SK-N-SH (cell line): ENCODE measurements around the gene LHPP. TPM values are rescaled to one million over a fixed set of nuclear protein-coding genes. Genes with fewer than 3 reads are reported as not detected.
"Not testable (repeated sequence)": the region's sequence is repeated elsewhere in the genome, so short reads cannot be mapped to it uniquely, and the experiment has no call there.

Experiments
- CTCF ChIA-PET: fragments of 300-600, 350-600 bp; formaldehyde crosslinking; extraction: SDS; loops from one replicate; lab custom pipeline; 2021; lab: Yijun Ruan, JAX
- POLR2A ChIA-PET: fragments of 350-600 bp; sonication (Branson Sonifier 250); formaldehyde crosslinking; extraction: SDS; loops from one replicate; lab custom pipeline; 2020; ENCODE audit warnings: antibody characterized with exemption, inconsistent platforms; lab: Yijun Ruan, JAX
- DNase-seq: peaks from one replicate; pipeline ENCODE4 v3.0.0; 2012
- H2AFZ ChIP-seq: fragments of 200-600 bp; sonication (generic); 2 replicates; pipeline ENCODE4 v1.8.1; 2016; ENCODE audit warnings: antibody characterized with exemption, mild to moderate bottlenecking, low read depth
- H3F3A ChIP-seq: fragments of 200-600 bp; sonication (generic); replicated peaks from 2 replicates; pipeline ENCODE3; 2016; ENCODE audit warnings: antibody characterized with exemption, mild to moderate bottlenecking; ENCODE audit not compliant: insufficient read depth
- H3K27ac ChIP-seq, 2 experiments: fragments of 200-500 bp in 1 of 2; fragments of 200-600 bp in 1 of 2; sonication (Bioruptor generic) in 1 of 2; sonication (generic), shearing (Covaris generic) in 1 of 2; 2 replicates each; pipeline versions ENCODE4 v1.5.1 to v1.6.1; 2014 to 2016; ENCODE audit warnings: low read depth in 2 of 2, inconsistent platforms in 1 of 2, low read length in 1 of 2, mild to moderate bottlenecking in 1 of 2, mixed read lengths in 1 of 2
- H3K27me3 ChIP-seq: fragments of 200-600 bp; sonication (generic), shearing (Covaris generic); 2 replicates; pipeline ENCODE4 v1.6.1; 2016; ENCODE audit warnings: mixed run types; ENCODE audit not compliant: insufficient read depth
- H3K36me3 ChIP-seq, 2 experiments: fragments of 200-500 bp in 1 of 2; fragments of 200-600 bp in 1 of 2; sonication (Bioruptor generic) in 1 of 2; sonication (generic) in 1 of 2; replicated peaks in 1 of 2; 2 replicates each; pipeline versions ENCODE3 to v1.5.1; 2014 to 2016; ENCODE audit warnings: low read length in 1 of 2, mild to moderate bottlenecking in 1 of 2; ENCODE audit not compliant: insufficient read depth in 2 of 2, control insufficient read depth in 1 of 2
- H3K4me1 ChIP-seq, 2 experiments: fragments of 200-500 bp in 1 of 2; fragments of 200-600 bp in 1 of 2; sonication (Bioruptor generic) in 1 of 2; sonication (generic), shearing (Covaris generic) in 1 of 2; 2 replicates each; pipeline versions ENCODE4 v1.5.1 to v1.6.1; 2014 to 2016; ENCODE audit warnings: low read depth in 1 of 2, low read length in 1 of 2, mixed run types in 1 of 2; ENCODE audit not compliant: insufficient read depth in 2 of 2, control insufficient read depth in 1 of 2
- H3K4me2 ChIP-seq: fragments of 200-600 bp; sonication (generic), shearing (Covaris generic); 2 replicates; pipeline ENCODE4 v1.6.1; 2017; ENCODE audit warnings: mixed run types
- H3K4me3 ChIP-seq, 2 experiments: fragments of 200-500 bp in 1 of 2; fragments of 200-600 bp in 1 of 2; sonication (Bioruptor generic) in 1 of 2; sonication (generic), shearing (Covaris generic) in 1 of 2; 2 replicates each; pipeline versions ENCODE4 v1.5.1 to v1.8.1; 2014 to 2016; ENCODE audit warnings: low read depth in 2 of 2, inconsistent platforms in 1 of 2, low read length in 1 of 2, mild to moderate bottlenecking in 1 of 2, mixed read lengths in 1 of 2, moderate library complexity in 1 of 2
- H3K79me2 ChIP-seq: fragments of 200-600 bp; sonication (generic); 2 replicates; pipeline ENCODE4 v1.8.1; 2017; ENCODE audit warnings: mild to moderate bottlenecking; ENCODE audit not compliant: insufficient read depth
- H3K9ac ChIP-seq: fragments of 200-600 bp; sonication (generic); 2 replicates; pipeline ENCODE4 v1.6.1; 2017; ENCODE audit warnings: mixed run types
- H3K9me2 ChIP-seq: fragments of 200-600 bp; sonication (generic); 2 replicates; pipeline ENCODE4 v1.6.1; 2017; ENCODE audit warnings: mixed run types
- H3K9me3 ChIP-seq: fragments of 200-600 bp; sonication (generic); 2 replicates; pipeline ENCODE4 v1.6.1; 2017; ENCODE audit warnings: mixed run types, mild to moderate bottlenecking, moderate library complexity
- H4K20me1 ChIP-seq: fragments of 200-600 bp; sonication (generic); 2 replicates; pipeline ENCODE4 v1.6.1; 2017; ENCODE audit warnings: mild to moderate bottlenecking, mixed run types; ENCODE audit not compliant: insufficient read depth
- CHD2 ChIP-seq: fragments of 150-350 bp; IDR thresholded peaks from 2 replicates; pipeline ENCODE4 v1.6.1; 2018; ENCODE audit warnings: low read length; ENCODE audit not compliant: partially characterized antibody
- EP300 ChIP-seq, 2 experiments: IDR thresholded peaks; 2 replicates each; pipeline versions ENCODE4 v1.4.0 to v1.6.1; 2012; ENCODE audit warnings: borderline replicate concordance in 1 of 2, low read depth in 1 of 2, low read length in 1 of 2
- FOXJ3 ChIP-seq: sonication (generic); formaldehyde crosslinking; IDR thresholded peaks from 2 replicates; pipeline ENCODE4 v1.5.1; 2020; ENCODE audit warnings: mild to moderate bottlenecking, missing genetic modification reagents
- MEF2A ChIP-seq: IDR thresholded peaks from 2 replicates; pipeline ENCODE4 v1.4.0; 2012; ENCODE audit warnings: low read depth, borderline replicate concordance
- RCOR1 ChIP-seq: fragments of 150-350 bp; IDR thresholded peaks from 2 replicates; pipeline ENCODE4 v1.6.1; 2017; ENCODE audit warnings: antibody characterized with exemption, low read length
- TCF12 ChIP-seq: IDR thresholded peaks from 2 replicates; pipeline ENCODE4 v1.4.0; 2012
- TEAD4 ChIP-seq: IDR thresholded peaks from 2 replicates; pipeline ENCODE4 v1.4.0; 2012; ENCODE audit warnings: mild to moderate bottlenecking, borderline replicate concordance; ENCODE audit not compliant: insufficient read depth
- YY1 ChIP-seq: IDR thresholded peaks from 2 replicates; pipeline ENCODE4 v1.4.0; 2012; ENCODE audit warnings: low read depth, mild to moderate bottlenecking
- WGBS: methylation state at CpG from one replicate; pipeline ENCODE4 v1.1.6; 2017; ENCODE audit warnings: low lambda C conversion rate; 5-methylcytosine and 5-hydroxymethylcytosine counted together
- polyA plus RNA-seq, 3 experiments: library from polyadenylated mRNA; depleted of rRNA; stranded (reverse); fragments of >200 nt; gene quantifications; 2 replicates each; pipeline ENCODE4 v1.2.3, GENCODE V29; 2012
- TF ChIP-seq, protein P1 (sequence below): fragments of 150-350 bp; IDR thresholded peaks from 2 replicates; pipeline ENCODE4 v1.6.1; 2016; ENCODE audit warnings: mild to moderate bottlenecking, low read depth, low read length
- TF ChIP-seq, protein P2 (sequence below): IDR thresholded peaks from 2 replicates; pipeline ENCODE4 v1.4.0; 2012; ENCODE audit warnings: low read depth
- TF ChIP-seq, protein P3 (sequence below): IDR thresholded peaks from 2 replicates; pipeline ENCODE4 v1.4.0; 2012; ENCODE audit warnings: low read depth, borderline replicate concordance
- TF ChIP-seq, protein P4 (sequence below): fragments of 200-600 bp; sonication (generic); IDR thresholded peaks from 2 replicates; pipeline ENCODE4 v1.6.1; 2017; ENCODE audit warnings: antibody characterized with exemption, mild to moderate bottlenecking, moderate library complexity
- TF ChIP-seq, protein P5 (sequence below): IDR thresholded peaks from 2 replicates; pipeline ENCODE4 v1.6.1; 2012; ENCODE audit warnings: mild to moderate bottlenecking, low read depth, low read length, moderate library complexity

The LHPP gene
- polyA plus RNA-seq, 1 of the 3 experiments (the other 2 are of a cell fraction) = 29.8 TPM

DNA sequence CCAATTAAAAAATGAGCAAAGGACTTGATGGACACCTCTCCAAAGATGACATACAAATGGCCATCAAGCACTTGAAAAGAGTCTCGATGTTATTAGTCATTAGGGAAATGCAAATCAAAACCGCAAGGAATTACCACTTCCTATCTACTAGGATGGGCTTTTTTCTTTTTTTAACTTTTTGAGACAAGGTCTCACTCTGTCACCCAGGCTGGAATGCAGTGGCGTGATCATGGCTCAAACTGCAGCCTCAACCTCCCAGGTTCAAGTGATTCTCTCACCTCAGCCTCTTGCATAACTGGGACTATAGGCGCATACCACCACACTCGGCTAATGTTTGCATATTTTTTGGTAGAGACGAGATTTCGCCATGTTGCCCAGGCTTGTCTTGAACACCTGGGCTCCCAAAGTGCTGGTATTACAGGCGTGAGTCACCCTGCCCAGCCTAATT, 25.4 kb upstream of the LHPP start:
- POLR2A ChIA-PET = no interaction called here
- DNase-seq = no peak
- Histone ChIP-seq H3K27me3 (no peaks in the 10 kb centered on the region), H3K27ac (no peak overlapping the region), H3K4me3 (no peak overlapping the region), H2AFZ (no peak overlapping the region), H3K4me2 (no peak overlapping the region), H3K9me3 (no peaks in the 10 kb centered on the region), H3F3A (no peaks in the 10 kb centered on the region), H4K20me1 (no peaks in the 10 kb centered on the region), H3K9ac (no peak overlapping the region), H3K9me2 (no peaks in the 10 kb centered on the region), H3K36me3 (no peaks in the 10 kb centered on the region), H3K79me2 (no peaks in the 10 kb centered on the region), H3K4me1 (no peaks in the 10 kb centered on the region)
- CTCF ChIA-PET = no interaction called here
- TF ChIP-seq, protein P1, sequence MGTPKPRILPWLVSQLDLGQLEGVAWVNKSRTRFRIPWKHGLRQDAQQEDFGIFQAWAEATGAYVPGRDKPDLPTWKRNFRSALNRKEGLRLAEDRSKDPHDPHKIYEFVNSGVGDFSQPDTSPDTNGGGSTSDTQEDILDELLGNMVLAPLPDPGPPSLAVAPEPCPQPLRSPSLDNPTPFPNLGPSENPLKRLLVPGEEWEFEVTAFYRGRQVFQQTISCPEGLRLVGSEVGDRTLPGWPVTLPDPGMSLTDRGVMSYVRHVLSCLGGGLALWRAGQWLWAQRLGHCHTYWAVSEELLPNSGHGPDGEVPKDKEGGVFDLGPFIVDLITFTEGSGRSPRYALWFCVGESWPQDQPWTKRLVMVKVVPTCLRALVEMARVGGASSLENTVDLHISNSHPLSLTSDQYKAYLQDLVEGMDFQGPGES = no peak
- TF ChIP-seq, protein P2, sequence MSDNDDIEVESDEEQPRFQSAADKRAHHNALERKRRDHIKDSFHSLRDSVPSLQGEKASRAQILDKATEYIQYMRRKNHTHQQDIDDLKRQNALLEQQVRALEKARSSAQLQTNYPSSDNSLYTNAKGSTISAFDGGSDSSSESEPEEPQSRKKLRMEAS = no peak
- TF ChIP-seq, protein P3, sequence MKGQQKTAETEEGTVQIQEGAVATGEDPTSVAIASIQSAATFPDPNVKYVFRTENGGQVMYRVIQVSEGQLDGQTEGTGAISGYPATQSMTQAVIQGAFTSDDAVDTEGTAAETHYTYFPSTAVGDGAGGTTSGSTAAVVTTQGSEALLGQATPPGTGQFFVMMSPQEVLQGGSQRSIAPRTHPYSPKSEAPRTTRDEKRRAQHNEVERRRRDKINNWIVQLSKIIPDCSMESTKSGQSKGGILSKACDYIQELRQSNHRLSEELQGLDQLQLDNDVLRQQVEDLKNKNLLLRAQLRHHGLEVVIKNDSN = no peak
- TF ChIP-seq, protein P4, sequence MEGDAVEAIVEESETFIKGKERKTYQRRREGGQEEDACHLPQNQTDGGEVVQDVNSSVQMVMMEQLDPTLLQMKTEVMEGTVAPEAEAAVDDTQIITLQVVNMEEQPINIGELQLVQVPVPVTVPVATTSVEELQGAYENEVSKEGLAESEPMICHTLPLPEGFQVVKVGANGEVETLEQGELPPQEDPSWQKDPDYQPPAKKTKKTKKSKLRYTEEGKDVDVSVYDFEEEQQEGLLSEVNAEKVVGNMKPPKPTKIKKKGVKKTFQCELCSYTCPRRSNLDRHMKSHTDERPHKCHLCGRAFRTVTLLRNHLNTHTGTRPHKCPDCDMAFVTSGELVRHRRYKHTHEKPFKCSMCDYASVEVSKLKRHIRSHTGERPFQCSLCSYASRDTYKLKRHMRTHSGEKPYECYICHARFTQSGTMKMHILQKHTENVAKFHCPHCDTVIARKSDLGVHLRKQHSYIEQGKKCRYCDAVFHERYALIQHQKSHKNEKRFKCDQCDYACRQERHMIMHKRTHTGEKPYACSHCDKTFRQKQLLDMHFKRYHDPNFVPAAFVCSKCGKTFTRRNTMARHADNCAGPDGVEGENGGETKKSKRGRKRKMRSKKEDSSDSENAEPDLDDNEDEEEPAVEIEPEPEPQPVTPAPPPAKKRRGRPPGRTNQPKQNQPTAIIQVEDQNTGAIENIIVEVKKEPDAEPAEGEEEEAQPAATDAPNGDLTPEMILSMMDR = no peak
- no peak for TF ChIP-seq TCF12
- TF ChIP-seq, protein P5, sequence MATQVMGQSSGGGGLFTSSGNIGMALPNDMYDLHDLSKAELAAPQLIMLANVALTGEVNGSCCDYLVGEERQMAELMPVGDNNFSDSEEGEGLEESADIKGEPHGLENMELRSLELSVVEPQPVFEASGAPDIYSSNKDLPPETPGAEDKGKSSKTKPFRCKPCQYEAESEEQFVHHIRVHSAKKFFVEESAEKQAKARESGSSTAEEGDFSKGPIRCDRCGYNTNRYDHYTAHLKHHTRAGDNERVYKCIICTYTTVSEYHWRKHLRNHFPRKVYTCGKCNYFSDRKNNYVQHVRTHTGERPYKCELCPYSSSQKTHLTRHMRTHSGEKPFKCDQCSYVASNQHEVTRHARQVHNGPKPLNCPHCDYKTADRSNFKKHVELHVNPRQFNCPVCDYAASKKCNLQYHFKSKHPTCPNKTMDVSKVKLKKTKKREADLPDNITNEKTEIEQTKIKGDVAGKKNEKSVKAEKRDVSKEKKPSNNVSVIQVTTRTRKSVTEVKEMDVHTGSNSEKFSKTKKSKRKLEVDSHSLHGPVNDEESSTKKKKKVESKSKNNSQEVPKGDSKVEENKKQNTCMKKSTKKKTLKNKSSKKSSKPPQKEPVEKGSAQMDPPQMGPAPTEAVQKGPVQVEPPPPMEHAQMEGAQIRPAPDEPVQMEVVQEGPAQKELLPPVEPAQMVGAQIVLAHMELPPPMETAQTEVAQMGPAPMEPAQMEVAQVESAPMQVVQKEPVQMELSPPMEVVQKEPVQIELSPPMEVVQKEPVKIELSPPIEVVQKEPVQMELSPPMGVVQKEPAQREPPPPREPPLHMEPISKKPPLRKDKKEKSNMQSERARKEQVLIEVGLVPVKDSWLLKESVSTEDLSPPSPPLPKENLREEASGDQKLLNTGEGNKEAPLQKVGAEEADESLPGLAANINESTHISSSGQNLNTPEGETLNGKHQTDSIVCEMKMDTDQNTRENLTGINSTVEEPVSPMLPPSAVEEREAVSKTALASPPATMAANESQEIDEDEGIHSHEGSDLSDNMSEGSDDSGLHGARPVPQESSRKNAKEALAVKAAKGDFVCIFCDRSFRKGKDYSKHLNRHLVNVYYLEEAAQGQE = no peak
- TF ChIP-seq EP300 (IDR thresholded peaks at IDR 0.05; ENCODE audit: borderline replicate concordance in 1 of 2, low read depth in 1 of 2, low read length in 1 of 2) = no peak
- TF ChIP-seq MEF2A = no peak
- no peak for TF ChIP-seq CHD2
- TF ChIP-seq FOXJ3 = no peak
- no peak for TF ChIP-seq YY1
- TF ChIP-seq RCOR1 = no peak
- no peak for TF ChIP-seq TEAD4
- 72% methylated on average over 8 of the region's 8 CpGs for WGBS

DNA sequence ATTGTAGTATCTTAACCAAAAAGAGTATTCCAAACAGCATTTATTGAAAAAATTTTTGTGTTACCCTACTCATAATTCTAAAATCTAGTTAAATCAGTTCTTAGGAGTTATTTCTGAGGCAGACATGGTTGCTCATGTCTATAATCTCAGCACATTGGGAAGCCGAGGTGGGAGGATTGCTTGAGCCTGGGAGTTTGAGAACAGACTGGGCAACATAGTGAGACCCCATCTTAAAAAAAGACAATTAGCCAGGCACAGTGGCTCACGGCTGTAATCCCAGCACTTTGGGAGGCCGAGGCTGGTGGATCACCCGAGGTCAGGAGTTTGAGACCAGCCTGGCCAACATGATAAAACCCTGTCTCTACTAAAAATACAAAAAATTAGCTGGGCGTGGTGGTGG, 19.9 kb upstream of the LHPP start:
- H3K9ac ChIP-seq, H3K9me3 ChIP-seq, H3K4me2 ChIP-seq, H4K20me1 ChIP-seq, H3K27ac ChIP-seq, H3K79me2 ChIP-seq, H3K36me3 ChIP-seq, H3K9me2 ChIP-seq, H3K4me3 ChIP-seq, CTCF ChIA-PET, H3K4me1 ChIP-seq, DNase-seq, H2AFZ ChIP-seq, H3F3A ChIP-seq, POLR2A ChIA-PET: not testable (repeated sequence)
- 41% methylated on average over 5 of the region's 5 CpGs for WGBS
- H3K27me3 ChIP-seq = peaks cover 18% of the 10 kb centered on the region
